UCSD-AML1 (cell line): ENCODE data around the gene LRMDA.
A peak's percentile ranks its signal among the peaks of the same experiment; 100 is the strongest.

Source experiments
- DNase-seq: peaks from one replicate; lab custom pipeline; 2025; ENCODE audit not compliant: unreplicated experiment; lab: John Stamatoyannopoulos, UW

LRMDA gene

DNA sequence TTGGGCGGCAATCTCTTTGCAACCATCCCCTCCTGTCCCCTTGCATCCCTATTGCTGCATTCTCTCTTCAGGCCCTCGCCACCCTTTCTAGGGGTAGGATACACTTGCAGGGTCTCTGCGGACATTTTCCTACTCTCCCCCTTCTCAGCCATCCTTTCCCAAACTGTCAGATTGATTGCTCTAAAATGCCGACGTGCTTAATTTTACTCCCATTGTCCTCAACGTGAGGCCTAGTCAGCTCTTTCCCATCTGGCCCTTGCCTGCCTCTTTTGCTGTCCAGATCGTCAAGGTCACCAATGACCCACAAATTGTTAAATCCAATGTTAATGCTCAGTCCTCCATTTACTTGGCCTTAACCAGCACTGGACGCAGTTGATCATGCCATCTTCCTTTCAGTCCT, 12.7 kb upstream of the LRMDA start:
- no peak for DNase-seq

GRCh38 chr10:75422913-75423312, 8.5 kb upstream of the LRMDA start:
- no peak for DNase-seq

- DNase-seq, result no peak
Measured at GRCh38 chr10:75424571-75424970, 6.9 kb upstream of the LRMDA start.

DNA sequence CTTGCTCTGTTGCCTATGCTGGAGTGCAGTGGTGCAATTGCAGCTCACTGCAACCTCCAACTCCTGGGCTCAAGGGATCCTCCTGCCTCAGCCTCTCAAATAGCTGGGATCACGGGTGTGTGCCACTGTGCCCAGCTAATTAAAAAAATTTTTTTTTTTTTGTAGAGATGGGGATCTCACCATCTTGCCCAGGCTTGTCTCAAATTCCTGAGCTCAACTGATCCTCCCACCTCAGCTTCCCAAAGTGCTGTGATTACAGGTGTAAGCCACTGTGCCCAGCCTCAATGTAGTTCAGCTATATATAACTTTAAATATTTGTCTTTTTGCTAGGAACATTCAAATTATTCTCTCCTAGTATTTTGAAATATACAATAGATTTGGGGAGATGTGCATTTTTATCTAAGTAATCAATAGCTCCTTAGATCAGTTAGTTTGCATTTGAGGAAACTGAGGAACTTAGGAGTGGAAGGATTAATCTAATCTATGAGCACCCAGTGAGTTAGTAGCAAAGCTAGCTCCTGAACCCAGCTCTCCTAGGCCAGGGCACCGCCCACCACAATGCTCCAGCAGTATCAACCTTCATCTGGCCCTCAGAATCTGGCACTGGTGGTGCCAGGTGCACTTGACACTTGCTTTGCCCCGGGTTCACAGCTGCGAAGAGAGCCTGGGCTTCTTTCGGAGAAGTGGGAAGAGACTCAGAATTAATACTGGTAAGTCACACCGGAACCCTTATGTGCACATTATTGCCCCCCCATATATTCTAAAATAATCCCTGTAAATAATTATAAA, 5.9 kb upstream of the LRMDA start:
- DNase-seq, result no peak

- no peak for DNase-seq
Measured at GRCh38 chr10:75426880-75427279, 4.5 kb upstream of the LRMDA start.

GRCh38 chr10:75427951-75428350, 3.5 kb upstream of the LRMDA start:
- DNase-seq, result no peak

GRCh38 chr10:75428434-75429158, 2.8 kb upstream of the LRMDA start:
- peak; percentile 33 for DNase-seq

DNA sequence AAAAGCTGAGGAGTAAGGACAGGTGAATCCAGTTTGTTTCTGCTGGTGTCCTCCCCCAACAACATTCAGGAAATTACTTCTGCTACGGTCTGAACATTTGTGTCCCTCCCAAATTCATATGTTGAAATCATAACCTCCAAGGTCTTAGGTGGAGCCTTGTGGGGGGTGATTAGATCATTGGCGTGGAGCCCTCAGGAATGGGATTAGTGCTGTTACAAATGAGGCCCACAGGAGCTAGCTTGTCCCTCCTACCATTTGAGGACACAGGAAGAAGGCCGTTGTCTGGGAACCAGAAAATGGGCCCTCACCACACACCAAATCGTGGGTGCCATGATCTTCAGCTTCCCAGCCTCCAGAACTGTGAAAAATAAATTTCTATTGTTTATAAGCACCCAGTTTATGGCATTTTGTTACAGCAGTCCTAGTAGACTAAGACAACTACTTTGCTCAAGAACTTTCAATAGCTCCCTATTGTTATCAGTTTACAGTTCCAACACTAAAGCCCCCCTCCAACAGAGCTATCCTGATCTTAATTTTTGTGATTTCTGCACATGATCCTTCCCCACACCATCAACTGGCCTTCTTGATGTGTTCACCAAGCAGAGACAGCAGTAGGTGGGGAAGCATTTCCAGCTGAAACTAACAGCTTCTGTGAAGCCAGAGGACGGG, 2.1 kb upstream of the LRMDA start:
- no peak for DNase-seq

DNA sequence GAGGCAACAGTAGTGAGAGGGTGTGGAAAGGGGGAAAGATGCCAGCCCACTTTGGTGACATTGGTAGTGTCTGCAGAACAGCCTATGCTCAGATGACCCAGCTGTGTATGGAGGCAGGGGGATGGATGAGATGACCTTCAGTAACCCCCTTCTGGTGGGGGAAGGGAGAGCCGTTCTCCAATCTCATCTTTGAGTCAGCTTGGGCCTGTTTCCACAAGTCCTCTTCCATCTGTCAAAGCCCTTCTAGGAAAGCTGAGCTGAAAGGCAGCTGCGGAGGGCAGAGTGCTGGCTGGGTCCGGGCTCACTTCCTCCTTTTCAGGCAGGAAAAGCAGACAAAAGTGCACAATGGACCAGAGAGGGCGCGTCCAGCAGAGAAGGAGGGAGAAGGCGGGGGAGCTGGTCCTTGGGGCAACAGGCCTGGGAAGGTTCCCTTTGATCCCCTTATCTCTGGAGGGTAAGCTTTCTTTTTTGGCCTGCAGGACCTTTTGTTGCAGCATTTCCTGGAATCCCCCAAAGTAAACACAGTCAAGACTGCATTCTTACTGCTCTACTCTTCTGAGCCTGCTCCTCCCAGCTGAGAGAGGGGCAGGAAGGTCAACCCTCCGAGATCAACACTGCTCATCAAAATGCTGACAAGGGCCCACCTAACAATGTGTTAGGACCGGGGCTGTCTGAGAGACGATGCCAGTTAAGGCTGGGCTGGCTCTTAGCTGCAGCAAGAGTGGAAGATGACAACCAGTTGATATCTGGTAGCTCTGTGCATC, 1.2 kb upstream of the LRMDA start:
- peak; percentile 83 for DNase-seq

GRCh38 chr10:75432176-75432575, 752 bp downstream of the LRMDA start:
- DNase-seq, result no peak

GRCh38 chr10:75432763-75433162, 1.3 kb downstream of the LRMDA start:
- DNase-seq, result no peak

- DNase-seq, result no peak
Measured at GRCh38 chr10:75433216-75433615, 1.8 kb downstream of the LRMDA start.

DNA sequence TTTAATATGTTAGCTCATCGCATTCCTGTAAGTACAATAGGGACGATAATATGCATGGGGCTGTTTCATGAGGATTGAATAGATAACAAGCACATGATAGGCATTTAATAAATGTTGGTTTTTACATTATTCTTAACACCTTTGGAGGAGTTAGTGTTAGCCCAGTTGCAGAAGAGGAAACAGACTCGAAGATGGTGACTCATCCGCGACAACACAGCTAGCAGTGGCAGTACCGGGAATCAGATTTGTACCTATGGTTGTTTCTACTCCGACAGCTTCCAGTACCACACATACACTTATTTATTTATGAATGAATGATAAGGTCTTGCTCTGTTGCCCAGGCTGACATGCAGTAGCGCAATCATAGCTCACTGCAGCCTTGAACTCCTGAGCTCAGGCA, 2.9 kb downstream of the LRMDA start:
- DNase-seq, result no peak

- no peak for DNase-seq
Measured at GRCh38 chr10:75435291-75435690, 3.9 kb downstream of the LRMDA start.

- DNase-seq, result no peak
Measured at GRCh38 chr10:75436896-75437295, 5.5 kb downstream of the LRMDA start.

DNA sequence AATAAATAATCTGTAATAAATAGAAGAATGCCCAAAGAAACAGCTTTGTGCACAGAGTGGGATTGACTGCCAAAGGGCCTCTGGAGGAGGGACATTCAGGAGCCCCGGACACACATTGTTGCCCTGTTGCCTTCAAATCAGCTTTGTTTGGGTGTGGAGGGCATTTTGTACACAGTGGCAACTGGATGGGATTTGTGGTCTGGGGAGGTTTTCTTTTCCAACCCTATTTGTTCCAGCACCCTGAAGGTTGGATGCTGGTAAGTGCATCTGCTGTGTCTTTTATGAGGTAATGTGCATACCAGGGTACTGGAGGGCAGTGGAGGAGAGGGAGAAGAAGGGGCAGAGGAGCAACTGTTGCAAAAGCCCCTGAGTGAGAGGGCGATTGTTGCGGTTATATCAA, 6.3 kb downstream of the LRMDA start:
- no peak for DNase-seq

- no peak for DNase-seq
Measured at GRCh38 chr10:75438275-75438674, 6.9 kb downstream of the LRMDA start.

DNA sequence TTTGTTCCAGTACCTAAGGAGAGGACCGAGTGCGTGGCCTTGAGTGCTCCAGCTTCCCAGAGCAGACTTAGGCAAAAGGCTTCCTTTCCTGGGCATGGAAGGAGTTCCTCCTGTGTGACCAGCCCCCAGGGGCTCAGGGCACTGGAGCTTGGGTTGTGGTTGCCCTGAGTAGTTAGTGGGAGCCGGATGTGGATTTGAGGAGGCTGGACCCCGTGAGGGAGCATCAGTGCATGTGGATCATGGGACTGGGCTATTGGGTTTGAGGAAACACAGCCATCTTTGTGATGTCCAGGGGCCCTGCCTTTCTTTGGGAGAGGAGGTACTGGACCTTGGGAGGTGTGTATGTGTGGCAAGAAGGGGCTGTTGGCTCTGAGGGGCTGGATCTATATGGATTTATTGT, 8.4 kb downstream of the LRMDA start:
- DNase-seq, result no peak

DNA sequence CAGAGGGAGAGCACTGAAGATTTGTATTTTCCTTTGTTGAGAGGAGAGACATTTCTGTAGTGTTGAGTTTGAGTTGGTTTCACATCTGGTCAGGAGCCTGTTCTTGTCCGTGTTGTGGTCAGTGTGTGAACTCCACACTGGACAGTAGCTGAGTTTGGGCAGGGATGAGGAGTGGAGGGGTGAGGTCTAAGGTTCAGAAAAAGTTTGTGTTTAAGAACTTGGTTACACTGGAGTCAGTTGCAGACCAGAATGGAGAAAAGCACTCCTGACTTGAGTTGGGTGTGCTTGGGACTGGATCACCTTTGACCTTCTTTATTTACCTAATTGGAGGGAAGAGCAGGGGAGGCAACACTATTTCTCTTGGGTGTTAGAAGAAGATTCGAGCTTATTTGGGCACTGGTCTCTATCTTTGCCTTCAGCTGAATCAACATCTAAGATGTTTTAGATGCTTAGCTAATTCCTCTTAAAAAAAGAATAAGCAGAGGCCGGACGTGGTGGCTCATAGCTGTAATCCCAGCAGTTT, 8.9 kb downstream of the LRMDA start:
- DNase-seq, result no peak

DNA sequence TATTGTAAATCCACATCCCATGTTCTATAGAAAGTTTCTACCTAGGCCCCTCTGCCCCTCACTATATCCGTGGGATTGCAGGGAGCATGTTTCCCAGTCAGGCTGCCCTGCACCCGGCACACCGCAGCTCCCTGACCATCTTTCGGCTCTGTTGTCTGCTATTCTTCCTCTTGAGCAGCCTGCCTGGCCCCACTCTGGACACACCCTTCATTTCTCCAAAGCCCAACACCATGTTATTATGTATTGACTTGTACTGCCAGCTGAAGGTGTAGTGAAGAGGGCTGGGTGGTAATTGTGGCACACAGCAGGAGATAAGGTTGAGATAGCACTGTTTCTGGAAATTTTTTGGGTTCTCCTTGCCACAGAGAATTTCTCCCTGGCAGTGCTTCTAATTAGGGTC, 9.8 kb downstream of the LRMDA start:
- no peak for DNase-seq

GRCh38 chr10:75441682-75442081, 10.3 kb downstream of the LRMDA start:
- DNase-seq, result no peak
